Right lung (tissue), 5 donors: ENCODE measurements around the gene SLC9A9. TPM values are rescaled to one million over a fixed set of nuclear protein-coding genes. Genes with fewer than 3 reads are reported as not detected.
"Not testable (repeated sequence)": the region's sequence is repeated elsewhere in the genome, so short reads cannot be mapped to it uniquely, and the experiment has no call there.

Experiments
- DNase-seq, 2 donors: peaks; one replicate each; pipeline ENCODE4 v3.0.0-alpha.2; 2013
- polyA plus RNA-seq, 5 donors: library from polyadenylated mRNA; unstranded; fragments of 120-200 nt; gene quantifications; one replicate each; pipeline versions ENCODE4 v1.2.1 to v1.2.3, GENCODE V29; 2013; ENCODE audit warnings: inconsistent platforms in 1 of 5, low replicate concordance in 1 of 5; ENCODE audit not compliant: insufficient read length in 5 of 5, insufficient read depth in 1 of 5

SLC9A9 gene
- polyA plus RNA-seq, 5 donors, result 11.7 to 20.9 (median 17.7) TPM

GRCh38 chr3:143698682-143699303 lies 149.5 kb downstream of the SLC9A9 start:
- no peak for DNase-seq

DNA sequence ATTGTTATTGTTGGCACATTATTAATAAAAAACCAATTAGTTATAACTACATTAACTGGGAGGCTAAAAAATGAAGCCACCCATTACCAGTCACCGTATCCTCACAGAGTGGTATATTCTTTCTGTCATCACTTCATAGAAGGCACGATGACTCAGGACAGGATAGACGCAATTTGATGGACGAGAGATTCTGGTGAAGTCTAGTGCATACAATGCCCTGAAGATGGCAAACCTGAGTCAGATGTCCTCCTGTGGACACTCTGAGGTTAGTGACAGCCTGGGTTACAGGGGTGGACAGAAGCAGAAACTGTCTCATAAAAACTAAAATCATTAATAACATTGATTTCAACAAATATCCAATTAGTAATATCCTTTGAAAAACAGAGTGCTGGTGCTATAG lies 150.3 kb downstream of the SLC9A9 start:
- DNase-seq, result no peak

GRCh38 chr3:143695333-143695732 lies 152.9 kb downstream of the SLC9A9 start:
- DNase-seq, result not testable (repeated sequence)

GRCh38 chr3:143693506-143693905 lies 154.8 kb downstream of the SLC9A9 start:
- DNase-seq, result no peak

DNA sequence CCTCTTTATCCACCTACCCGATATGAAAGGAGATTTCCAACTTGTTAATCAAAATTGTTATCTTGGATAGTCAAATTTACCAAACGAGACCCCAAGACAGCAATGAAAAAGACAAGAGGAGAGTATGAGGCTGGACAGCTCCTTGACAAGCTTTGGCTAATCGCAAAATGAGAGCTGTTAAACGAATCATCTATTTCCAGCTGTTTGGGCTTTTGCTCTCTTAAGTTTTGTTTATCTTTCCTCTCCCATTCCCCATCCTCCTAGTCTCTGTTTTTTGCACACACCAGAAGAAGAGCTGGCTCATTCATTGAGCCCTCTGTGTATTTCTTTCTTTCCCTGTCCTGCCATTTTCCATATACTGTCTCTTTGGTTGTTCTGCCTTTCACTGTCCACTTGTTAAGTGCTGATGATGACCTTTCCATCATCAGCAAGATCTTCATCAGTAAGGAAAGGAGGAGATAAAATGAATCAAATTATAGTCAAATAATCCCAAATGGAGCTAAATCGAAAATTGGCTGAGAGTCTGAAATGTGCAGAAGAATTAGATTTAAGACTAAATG lies 161.6 kb downstream of the SLC9A9 start:
- no peak for DNase-seq

GRCh38 chr3:143685491-143685890 lies 162.8 kb downstream of the SLC9A9 start:
- DNase-seq, result peak; percentile 86 to 89

GRCh38 chr3:143677430-143677829 lies 170.8 kb downstream of the SLC9A9 start:
- DNase-seq, result no peak

GRCh38 chr3:143676747-143677146 lies 171.5 kb downstream of the SLC9A9 start:
- no peak for DNase-seq

DNA sequence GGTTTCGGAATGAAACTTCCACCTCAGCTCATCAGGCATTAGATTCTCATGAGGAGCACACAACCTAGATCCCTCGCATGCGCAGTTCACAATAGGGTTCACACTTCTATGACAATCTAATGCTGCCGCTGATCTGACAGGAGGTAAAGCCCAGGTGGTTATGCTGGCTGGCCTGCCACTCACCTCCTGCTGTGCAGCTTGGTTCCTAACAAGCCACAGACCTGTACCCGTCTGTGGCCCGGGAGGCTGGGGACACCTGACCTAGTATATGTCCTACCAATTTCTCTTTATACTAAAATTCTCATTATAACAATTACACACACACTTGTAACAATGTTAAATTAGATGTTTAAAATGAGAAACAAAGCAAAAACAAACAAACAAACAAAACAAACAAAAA lies 172.2 kb downstream of the SLC9A9 start:
- no peak for DNase-seq

GRCh38 chr3:143674100-143674968 lies 173.9 kb downstream of the SLC9A9 start:
- DNase-seq, result peak in 1 of 2 donors; percentile 77

GRCh38 chr3:143672396-143673165 lies 175.7 kb downstream of the SLC9A9 start:
- no peak for DNase-seq

GRCh38 chr3:143671626-143672025 lies 176.6 kb downstream of the SLC9A9 start:
- no peak for DNase-seq

- DNase-seq, result no peak
Observed at GRCh38 chr3:143668924-143669790, 179.1 kb downstream of the SLC9A9 start.

- no peak for DNase-seq
Observed at GRCh38 chr3:143668385-143668784, 179.9 kb downstream of the SLC9A9 start.

DNA sequence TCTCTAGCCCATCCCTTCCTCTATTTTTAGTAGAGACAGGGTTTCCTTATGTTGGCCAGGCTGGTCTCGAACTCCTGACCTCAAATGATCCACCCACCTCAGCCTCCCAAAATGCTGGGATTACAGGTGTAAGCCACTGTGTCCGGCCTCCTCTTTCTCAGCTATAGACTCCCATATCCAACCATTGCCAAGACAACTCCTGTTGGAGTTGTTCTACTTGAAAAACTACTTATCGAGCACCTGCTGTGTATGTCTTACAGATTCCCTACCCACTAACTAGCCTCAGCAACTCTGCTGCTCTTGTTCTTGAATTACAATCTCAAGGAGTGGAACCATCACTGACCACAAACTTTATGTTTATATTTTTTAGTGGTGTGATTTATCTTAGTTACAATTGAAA lies 186.6 kb downstream of the SLC9A9 start:
- DNase-seq, result no peak

GRCh38 chr3:143658861-143659260 lies 189.4 kb downstream of the SLC9A9 start:
- DNase-seq, result no peak

GRCh38 chr3:143658116-143658515 lies 190.2 kb downstream of the SLC9A9 start:
- no peak for DNase-seq

- no peak for DNase-seq
Observed at GRCh38 chr3:143657391-143657790, 190.9 kb downstream of the SLC9A9 start.

DNA sequence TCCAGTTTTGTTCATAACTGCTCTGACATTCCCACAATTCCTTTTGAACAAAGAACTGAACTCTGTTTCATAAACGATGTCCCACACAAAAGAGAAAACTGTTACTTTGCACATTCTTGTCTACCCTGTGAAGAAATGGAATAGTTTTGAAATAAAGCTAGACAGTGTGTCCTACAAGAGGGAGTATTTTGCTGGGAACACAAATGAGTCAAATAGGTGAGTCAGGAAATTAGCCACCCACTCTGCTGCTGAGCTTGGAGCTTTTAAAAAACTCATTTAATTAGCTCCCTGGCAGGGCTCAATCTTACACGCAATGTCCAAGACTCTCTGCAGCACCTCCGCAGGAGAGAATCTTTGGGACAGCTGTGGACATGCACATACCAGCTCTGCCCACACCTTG lies 193.4 kb downstream of the SLC9A9 start:
- no peak for DNase-seq

DNA sequence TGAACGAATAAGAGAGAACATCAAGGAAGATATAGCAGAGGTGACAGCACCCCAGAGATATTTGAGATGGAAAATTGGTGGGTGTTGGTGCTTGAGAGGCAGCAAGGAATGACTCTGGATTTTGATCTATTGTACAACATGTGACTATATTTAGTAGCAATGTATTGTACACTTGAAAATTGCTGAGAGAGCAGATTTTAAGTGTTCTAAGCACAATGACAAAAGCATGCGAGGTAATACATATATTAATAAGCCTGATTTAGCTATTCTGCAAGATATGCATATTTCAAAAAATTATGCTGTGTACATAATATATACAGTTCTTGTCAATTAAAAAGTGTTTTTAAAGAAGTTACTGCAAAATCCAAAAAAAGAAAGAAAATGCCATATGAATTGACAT lies 194.3 kb downstream of the SLC9A9 start:
- no peak for DNase-seq

GRCh38 chr3:143653493-143653892 lies 194.8 kb downstream of the SLC9A9 start:
- DNase-seq, result no peak
